NCI-H146 (cell line): ENCODE results near the gene STK32C.
A peak's percentile ranks its signal among the peaks of the same experiment; 100 is the strongest.

Experiments
- DNase-seq: peaks from one replicate; lab custom pipeline; 2025; lab: John Stamatoyannopoulos, UW

The STK32C gene

DNA sequence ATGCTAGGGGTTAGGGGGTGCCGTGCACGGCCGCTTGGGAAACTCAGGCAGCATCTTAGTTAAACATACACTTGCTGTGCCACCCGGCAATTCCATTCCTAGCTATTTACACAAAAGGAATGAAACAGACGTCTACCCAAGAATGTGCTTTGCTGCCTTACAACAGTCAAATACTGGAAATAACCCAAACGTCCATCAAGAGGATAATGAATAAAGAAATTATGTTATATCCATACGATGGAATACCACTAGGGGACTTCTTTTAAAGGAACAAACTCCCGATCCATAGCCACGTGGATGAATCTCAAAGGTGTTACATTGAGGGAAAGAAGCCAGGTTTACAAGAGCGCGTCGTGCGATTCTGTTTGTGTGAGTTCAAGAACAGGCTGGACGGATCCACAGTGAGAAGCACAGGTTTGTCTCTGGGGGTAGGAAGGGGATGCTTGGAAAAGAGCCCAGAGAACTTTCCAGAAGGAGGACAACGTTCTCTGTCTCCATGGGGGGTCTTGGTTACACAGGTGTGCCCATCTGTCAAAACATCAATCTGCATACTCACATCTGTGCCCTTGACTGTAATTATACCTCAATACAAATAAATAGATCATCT is 41.8 kb downstream of the STK32C start:
- DNase-seq: peak; percentile 71

DNA sequence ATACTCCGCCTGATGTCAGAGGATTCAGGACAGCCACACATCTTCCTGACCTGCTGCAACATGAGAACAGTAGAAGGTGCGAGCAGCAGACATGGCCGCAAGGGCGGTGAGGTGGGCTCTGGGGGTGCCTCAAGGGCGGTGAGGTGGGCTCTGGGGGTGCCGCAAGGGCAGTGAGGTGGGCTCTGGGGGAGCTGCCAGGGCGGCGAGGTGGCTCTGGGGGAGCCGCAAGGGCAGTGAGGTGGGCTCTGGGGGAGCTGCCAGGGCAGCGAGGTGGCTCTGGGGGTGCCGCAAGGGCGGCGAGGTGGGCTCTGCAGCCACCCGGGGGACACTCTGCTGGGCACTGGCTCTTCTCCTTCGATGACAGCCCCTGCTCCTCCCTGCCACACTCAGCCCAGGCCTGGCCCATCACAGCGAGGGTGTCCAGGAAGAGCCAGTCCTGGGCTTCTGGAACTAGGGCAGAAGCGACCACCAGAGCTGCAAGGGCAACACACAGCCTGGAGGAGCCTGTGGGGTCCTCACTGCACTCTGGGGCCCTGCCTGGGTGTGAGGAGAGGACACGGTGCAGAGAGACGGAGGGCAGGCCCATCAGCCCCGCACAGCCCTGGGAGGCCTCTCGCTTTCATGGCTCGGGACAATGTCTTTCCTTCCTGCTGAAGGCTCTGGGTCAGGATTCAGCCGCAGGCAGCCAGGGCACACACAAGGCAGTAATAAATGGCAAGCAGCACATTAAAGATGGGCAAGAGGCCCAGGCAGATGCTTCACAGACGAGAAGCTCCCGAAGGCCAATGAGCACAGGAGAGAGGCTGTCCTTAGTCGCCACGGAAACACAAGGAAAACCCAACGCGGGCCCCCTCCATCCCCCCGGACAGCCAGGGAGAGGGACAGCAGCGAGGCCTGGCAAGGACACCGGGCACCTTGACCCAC is 42.5 kb downstream of the STK32C start:
- no peak for DNase-seq

DNA sequence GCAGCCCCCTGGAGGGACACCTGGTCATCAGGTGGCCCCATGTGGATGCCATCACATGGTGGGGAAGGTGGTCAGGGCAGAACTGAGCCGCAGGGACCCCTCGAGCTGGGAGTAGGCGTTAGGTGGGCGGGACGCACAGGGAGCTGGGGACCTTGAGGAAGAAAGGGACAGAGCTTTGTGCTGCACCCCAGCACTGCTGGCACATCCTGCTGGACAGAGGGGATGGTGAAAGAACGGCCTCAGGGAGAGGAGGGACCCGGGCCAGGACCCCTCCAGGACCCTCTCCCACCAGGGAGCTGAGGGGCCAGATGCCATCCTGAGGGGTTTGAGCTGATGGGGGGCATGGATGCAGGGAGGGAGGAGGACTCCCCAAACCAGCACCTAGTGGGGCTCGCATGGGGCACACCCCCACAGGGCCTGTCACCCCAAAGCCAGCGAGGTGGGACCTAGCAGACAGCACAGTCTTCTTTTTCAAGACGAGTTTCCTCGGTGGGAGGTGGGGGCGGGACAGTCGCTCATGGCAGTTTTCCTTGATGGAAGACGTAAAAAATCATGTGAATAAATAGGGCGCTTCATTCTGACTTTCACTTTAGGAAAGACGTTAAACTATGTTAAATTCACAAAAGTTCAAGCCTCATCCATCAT is 43.3 kb downstream of the STK32C start:
- DNase-seq: no peak

DNA sequence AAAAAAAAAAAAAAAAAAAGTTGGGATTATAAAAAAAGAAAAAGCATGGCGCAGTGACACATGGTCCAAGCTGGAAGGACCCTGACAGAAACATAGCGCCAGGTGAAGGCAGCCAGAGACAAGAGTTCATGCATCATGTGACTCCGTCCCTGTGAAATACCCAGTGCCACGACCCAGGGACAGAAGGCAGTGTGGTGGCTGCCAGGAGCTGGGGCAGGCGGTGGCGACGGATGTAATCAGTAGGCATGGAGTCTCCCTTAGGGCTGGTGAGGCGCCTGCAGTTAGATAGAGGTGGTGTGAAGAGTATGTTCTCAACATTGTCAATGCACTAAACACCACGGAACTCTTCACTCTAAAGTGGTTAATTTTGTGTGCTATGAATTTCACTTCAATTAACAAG is 43.9 kb downstream of the STK32C start:
- DNase-seq: peak; percentile 66

DNA sequence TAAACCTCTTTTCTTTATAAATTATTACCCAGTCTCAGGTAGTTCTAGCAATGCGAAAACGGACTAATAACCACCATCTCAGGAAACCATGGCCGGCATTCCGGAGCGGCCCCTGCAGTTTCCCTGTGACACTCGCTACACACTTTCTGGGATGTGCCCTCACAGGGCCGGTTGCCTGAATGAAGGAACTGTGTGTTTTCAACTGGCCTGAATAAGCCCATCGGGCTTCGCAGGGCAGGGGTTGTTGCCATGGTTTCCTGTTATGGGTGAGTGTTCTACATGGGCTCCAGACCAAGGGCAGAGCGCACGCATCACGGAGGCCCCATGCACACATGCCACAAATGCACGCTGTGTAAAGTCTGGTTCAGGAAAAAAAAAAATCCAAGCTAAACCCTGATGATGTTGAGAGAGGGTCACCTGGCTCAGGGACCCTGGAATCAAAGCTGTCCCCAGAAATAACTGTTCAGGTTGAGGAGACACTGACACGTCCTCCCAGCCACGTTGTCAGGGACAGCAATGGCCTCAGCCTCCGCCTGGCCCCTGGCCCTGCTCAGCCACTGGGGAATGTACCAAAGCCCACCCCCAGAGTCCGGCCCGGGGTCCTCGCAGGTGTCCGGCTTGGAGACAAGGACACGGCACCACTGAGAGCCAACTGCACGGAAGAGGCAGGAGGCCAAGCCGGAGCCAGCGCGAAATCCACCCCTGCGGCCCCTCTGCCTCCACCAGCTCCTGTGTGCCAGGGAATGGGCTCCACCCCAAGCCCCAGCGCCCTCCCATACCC is 47.9 kb downstream of the STK32C start:
- no peak for DNase-seq

DNA sequence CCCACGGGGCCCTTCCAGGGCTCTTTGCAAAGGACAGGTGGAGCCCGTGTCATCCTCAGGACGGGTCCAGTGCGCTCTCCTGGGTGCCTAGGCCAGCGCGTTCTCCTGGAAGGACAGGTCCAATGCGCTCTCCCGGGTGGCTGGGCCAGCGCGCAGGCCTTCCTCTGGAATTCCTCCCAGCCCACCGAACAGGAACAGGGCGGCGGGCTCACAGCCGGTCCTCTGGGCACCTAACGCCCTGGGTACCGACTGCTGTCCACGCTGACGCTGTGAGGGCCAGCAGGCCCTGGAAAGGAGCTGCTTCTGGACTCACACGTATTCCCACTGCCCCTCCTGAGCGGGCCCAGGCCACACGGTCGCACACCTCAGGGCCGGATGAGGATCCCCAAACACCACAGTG is 49.3 kb downstream of the STK32C start:
- DNase-seq: no peak

DNA sequence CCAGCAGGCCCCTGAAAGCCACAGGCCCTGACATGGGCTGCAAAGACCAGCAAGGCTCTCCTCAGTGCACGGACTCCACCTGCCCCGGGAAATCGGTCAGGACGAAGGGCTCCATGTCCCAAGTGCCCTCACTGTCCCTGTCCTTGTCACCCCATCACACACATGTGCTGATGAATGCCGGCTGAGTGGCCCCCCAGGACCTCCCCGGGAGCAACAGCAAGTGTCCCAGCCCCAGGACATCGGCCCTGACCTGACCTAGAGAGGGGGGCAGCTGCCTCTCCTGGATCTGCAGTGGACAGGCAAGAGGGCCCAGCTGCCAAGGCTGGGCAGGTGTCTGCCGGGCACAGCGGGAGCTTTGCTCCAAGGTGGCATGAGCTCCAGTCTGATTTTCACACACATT is 49.8 kb downstream of the STK32C start:
- no peak for DNase-seq

DNA sequence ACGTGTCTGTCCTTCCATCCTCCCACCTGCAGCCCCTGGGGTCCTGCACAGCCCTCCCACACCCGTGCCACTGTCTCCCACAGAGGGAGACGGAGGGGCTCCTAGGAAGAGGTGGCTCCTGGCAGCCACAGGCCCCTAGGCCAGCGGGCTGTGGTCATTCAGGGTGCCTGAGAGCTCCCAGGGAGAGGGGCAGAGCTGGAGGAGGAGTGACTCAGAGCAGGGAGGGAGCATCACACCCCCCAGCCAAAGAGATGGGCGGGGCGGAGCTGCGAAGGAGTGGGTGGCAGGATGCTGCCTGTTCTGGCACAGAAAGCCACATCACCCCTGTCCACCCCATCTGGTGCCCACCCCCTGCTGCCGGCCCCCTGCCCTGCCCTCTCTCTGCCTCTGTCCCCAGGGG is 50.5 kb downstream of the STK32C start:
- DNase-seq: no peak

DNA sequence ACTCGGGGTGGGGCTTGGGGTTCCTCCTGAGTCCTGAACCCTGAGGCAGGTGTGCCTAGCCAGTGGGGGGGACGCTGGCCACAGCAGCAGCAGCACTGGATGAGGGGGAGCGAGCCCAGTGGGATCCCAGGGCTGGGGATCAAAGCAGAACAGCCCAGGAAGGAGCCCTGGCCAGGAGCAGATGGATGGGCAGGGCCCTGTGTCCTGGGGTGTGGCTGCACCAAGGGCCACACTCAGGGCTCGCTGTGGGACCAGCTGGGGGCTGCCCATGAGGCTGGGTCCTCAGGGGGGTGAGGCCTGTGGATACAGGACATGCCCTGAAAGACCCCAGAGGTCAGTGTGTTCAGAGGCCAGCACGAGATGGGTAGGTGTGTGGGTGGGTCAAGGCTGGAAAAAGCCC is 50.9 kb downstream of the STK32C start:
- DNase-seq: no peak

DNA sequence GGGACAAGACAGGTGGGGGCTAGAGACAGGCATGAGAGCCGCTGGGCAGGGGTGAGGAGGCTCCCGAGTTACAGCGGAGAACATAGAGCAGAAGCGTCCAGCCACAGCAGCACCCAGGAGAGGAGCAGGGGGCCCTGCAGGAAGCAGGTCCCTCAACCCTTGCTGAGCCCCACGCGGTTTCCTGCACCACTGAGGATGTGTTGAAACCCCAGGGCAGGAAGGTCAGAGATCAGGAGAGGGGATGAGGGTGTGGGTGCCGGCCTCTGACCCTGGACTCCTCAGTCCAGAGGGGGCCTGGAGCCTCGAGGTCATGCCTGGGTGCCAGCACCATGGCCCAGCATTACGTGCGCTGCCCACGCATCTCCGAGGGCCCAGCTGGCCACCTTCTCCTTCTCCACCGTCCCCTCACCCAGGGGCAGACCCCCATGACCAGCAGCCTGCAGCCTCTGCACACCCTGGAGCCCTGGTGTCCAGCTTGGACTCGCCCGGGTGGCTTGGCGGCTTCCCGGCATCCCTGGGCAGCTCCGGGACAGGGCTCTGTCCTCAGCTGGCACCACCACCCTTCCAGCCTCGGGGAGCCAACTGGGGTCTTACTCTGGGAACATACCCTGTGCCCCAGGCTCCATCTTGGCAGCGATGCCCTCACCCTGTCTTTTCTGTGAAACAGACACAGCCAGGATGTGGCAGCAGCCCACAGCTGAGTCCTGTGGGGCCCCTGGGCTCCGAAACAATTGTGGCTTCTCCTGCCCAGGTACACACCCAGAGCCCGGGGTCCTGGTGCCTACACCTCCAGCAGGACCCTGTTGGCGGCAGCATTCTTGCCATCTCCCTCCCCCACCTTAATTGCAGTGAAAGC is 52.0 kb downstream of the STK32C start:
- no peak for DNase-seq

DNA sequence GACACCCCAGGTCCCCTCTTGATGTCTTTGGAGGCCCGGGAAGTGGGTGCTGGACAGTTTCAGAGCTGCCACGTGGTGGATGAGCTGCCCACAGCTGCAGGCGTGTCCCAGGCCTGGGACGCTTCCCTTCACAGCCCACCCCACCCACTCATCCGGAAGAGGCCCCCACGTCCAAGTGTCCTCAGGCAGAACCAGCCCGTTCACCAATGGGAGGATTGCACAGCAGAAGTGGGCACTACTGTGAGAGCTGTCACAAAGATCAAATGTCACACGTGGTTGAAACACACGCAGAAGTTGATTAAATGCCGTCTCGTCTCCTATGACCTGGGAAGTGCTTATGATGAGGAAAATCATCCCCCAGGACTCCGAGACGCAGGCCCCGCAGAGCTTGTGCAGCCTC is 52.9 kb downstream of the STK32C start:
- DNase-seq: no peak

DNA sequence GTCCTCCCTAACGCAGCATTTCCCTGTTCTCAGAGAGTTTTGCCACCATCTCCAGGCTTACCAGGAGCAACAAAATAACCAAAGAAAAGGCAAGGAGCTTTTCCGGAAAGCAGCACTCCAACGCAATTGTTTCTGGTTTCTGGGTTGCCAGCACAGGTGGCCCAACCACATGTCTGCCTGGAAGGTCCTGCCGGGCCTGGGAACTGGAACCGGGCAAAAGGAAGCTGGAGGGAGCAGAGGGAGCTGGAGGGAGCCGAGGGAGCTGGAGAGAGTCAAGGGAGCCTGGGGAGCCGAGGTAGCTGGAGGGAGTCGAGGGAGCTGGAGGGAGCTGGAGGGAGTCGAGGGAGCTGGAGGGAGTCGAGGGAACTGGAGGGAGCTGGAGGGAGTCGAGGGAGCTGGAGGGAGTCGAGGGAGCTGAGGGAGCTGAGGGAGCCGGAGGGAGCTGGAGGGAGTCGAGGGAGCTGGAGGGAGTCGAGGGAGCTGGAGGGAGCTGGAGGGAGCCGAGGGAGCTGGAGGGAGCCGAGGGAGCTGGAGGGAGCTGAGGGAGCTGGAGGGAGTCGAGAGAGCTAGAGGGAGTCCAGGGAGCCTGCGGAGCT is 54.6 kb downstream of the STK32C start:
- DNase-seq: no peak

DNA sequence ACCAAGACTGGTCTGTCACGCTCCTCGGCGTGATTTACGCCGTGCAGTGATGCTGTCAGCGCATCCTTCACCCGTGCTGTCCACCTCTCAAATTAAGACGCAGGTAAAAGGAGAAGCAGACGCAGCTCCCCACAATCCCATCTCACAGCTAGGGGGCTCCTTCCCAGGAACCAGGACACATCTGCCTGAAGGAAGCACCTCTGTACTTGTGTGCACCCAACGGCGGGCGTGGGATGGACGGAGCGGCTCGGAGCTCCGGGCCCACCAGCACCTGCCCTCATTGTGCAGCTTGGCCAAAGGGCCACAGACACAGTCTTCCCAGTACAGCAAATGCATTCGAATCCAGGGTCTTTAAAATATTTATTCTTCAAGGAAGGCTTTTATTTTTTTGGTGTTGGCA is 55.3 kb downstream of the STK32C start:
- no peak for DNase-seq

DNA sequence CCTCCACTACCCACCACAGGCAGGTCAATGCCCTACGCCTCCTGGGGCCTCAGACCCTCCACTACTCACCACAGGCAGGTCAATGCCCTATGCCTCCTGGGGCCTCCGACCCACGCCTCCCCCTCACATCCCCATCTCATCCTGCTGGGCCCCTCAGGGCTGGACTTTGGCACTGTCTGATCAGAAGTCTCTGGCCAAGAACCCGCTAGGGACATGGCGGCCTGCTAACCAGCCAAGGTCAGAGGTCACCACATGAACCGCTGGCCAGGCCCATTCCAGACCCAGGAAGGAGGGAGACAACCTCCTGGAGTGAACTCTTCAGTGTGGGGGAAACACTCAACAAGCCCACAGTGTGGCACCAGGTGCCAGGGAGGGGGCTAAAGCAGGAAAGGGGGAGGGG is 55.8 kb downstream of the STK32C start:
- no peak for DNase-seq

DNA sequence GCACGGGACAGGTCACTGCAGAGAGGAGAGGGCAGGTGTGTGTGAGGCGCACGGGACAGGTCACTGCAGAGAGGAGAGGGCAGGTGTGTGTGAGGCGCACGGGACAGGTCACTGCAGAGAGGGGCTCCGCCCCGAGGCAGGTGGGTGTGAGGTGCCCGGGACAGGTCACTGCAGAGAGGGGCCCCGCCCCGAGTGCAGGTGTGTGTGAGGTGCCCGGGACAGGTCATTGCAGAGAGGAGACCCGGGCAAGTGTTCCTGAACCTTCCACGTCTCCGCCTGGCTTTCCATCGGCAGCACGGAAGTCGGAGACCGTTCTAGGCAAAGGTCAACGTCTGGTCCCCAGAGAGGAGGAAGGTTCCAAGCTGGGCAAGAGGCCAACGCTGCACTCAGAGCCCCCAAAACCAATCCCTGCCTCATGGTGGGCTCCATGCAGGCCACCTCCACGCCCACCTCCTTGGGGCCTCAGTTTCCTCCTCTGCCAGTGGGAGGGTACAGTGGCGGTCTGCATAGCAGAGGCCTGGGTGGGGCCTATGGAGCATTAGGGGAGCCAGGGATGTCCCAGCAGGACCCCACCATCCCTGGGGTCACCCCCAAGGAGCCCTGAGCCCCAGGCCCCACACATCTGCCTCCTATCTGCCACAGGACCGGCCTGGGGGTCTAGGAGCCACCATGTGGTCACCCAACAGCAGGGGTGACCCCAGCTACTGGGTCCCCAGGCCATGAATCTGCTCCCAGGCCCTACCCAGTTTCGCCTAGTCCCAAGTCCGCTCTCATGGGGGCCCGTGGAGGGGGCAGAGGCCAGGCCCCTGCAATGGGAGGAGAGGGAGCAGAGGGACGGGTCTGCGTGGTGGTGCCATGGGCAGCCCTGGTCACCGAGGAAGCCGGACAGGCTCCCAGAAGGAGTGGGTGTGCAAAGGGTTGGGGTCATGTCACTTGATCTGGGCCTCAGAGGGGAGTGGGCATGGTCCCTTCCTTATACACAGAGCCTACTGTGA is 57.0 kb downstream of the STK32C start:
- DNase-seq: no peak

DNA sequence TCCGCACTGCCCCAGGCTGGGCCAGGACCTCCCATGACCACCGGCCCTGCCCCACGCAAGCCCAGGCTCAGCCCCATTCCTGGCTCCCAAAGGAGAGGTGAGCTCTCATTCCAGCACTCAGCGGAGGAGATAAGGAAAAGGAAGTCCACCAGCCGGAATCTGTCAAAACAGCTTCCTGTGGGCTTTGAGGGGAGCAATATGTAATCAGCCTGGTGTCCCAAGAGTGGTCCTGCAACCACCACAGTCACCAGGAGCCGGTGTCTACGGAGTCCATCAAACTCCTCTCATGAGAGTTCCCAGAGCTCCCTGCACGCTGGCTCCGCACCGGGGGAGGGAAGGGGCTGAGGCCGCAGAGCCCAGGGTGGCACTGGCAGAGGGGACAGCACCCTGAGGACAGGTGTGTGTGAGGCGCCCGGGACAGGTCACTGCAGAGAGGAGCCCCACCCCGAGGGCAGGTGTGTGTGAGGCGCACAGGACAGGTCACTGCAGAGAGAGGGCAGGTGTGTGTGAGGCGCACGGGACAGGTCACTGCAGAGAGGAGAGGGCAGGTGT is 57.9 kb downstream of the STK32C start:
- no peak for DNase-seq

DNA sequence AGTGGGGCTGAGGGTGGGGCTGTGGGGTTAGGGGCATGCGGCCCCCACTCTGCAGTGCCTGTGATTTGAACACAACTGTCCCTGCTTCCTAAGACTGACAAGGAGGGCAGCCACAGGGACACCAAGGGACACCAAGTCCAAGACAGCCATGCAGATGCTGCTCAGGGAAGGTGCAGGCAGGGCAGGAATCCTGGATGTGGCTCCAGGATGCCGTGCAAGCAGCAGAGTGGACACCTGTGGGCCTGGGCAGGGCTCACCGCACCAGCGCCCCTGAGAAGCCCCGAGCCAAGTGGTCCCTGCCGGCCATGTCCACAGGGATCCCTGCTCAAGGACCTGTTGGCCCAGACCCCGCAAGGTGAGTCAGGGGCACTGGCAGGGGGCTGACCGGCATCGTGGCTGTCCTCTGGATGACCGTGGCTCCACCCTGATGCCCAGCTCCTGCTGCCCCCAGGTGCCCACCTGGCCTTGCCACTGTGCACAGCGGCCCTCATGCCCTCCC is 58.5 kb downstream of the STK32C start:
- no peak for DNase-seq

DNA sequence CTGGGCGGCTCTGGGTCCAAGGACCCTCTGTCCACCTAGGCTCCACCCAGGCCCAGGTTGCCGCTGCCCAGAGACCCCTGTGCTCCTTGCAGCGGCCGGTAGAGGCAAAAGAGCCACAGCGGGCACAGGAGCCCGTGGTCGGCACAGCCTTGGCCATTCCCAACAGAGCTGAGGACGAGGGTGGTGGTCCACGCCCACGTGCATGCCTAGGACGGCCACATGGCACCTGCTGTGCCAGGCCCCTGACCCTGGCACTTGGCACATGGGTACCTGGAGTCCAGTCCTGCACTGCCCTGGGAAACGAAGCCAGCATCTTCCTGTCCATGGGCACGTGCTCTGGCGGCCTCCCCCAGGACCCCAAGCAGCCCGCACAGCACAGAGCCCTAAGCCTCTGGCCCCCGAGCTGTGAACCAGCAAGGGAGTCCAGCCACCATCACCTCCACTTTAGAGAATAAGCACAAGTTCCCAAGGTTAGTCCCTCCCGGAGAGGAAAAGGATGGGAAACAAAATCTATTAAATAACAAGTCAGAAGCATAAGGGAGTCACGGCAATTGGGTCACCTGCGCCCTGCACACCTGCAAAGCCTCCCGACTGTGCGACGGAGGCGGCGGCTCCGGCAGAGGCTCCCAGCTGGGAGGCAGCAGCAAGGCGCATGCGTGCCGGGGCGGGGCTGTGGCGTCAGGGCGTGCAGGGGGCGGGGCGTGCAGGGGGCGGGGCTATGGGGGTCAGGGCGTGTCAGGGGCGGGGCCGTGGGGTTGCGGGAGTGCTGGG is 59.1 kb downstream of the STK32C start:
- DNase-seq: peak; percentile 86
